ENCODE measurements around the gene LPAR2. TPM values are rescaled to one million over a fixed set of nuclear protein-coding genes. Genes with fewer than 3 reads are reported as not detected.
A peak's percentile ranks its signal among the peaks of the same experiment; 100 is the strongest.

LPAR2 gene
- total and polyA plus RNA-seq, 2 donors (not counting 3 experiments of a cell fraction or from before 2014, with no cell fraction given), result 4.7 to 5.0 TPM

- CTCF ChIA-PET, result interaction anchor here (1.4 kb wide), 1 partner anchor 15 kb away, joined by 4 read pairs; no protein-coding TSS in a partner anchor
- peaks cover 3 to 20% of the 10 kb centered on the region in 2 experiments for H3K36me3 ChIP-seq (ENCODE audit: control insufficient read depth in 2 of 2, extremely low read depth in 1 of 2, insufficient read depth in 2 of 2, low read length in 2 of 2)
- H3K9me3 ChIP-seq (replicated peaks; ENCODE audit: control insufficient read depth, insufficient read depth, low read length), result no peaks in the 10 kb centered on the region
- dilution Hi-C loops (cut with MboI; ENCODE audit: extremely low pct_ligation_motif_present, low sequenced_read_pairs), result no loop called here
- H3K79me2 ChIP-seq (ENCODE audit: control insufficient read depth, insufficient read depth, low read length), result no peaks in the 10 kb centered on the region
- no peak overlapping the region for H3K9ac ChIP-seq (replicated peaks; ENCODE audit: extremely low read depth, insufficient read depth, low read length)
- no peak for TF ChIP-seq EZH2 (IDR thresholded peaks at IDR 0.05; ENCODE audit: borderline replicate concordance, low read depth, low read length, severe bottlenecking)
- no peak for TF ChIP-seq MAX (IDR thresholded peaks at IDR 0.05; ENCODE audit: insufficient read depth, insufficient read length)
- TF ChIP-seq MYC (IDR thresholded peaks at IDR 0.05; ENCODE audit: low read depth, low read length), result no peak
- TF ChIP-seq FOS (IDR thresholded peaks at IDR 0.05; ENCODE audit: borderline replicate concordance, insufficient read depth, low read length), result no peak
- TF ChIP-seq GATA2 (IDR thresholded peaks at IDR 0.05; ENCODE audit: insufficient read depth, insufficient read length, low read depth, low read length), result no peak
- no peaks in the 10 kb centered on the region for H4K20me1 ChIP-seq (replicated peaks; ENCODE audit: control insufficient read depth, extremely low read depth, insufficient read depth, low read length)
- no peak overlapping the region for H3K27ac ChIP-seq (ENCODE audit: insufficient read depth, low read depth, low read length)
- no peak overlapping the region for H3K4me2 ChIP-seq (ENCODE audit: insufficient read depth, low read length)
- no peaks in the 10 kb centered on the region for H3K4me1 ChIP-seq (ENCODE audit: control insufficient read depth, extremely low read depth, insufficient read depth, low read length)
- H3K27me3 ChIP-seq (ENCODE audit: control insufficient read depth in 2 of 2, insufficient read depth in 2 of 2, low read length in 2 of 2), result no peaks in the 10 kb centered on the region
- BruUV-seq (replicated peaks), result no TSS peak
- intact Hi-C loops (cut with micrococcal nuclease), result no loop called here
- H3K4me3 ChIP-seq (replicated peaks in 1 of 3; ENCODE audit: insufficient read depth in 1 of 3, low read depth in 1 of 3, low read length in 3 of 3), result no peak overlapping the region
- no peaks in the 10 kb centered on the region for H3K9me1 ChIP-seq (replicated peaks; ENCODE audit: control insufficient read depth, extremely low read depth, insufficient read depth, low read length)
- DNase-seq (ENCODE audit: low read depth, low spot score), result no peak
- H2AFZ ChIP-seq (ENCODE audit: low read depth, low read length), result no peak overlapping the region
- no peak for FAIRE-seq
- POLR2A ChIA-PET, result no interaction called here
Observed at GRCh38 chr19:19635313-19635702, 7.3 kb upstream of the LPAR2 start.

GRCh38 chr19:19634516-19635312 is 6.7 kb upstream of the LPAR2 start:
- no peak overlapping the region for H2AFZ ChIP-seq (ENCODE audit: low read depth, low read length)
- BruUV-seq (replicated peaks), result TSS peak; percentile 16

More at GRCh38 chr19:19634516-19635312, 6.7 kb upstream of the LPAR2 start:
- H3K4me3 ChIP-seq (replicated peaks in 1 of 3; ENCODE audit: insufficient read depth in 1 of 3, low read depth in 1 of 3, low read length in 3 of 3), result no peak overlapping the region
- no peak overlapping the region for H3K9ac ChIP-seq (replicated peaks; ENCODE audit: extremely low read depth, insufficient read depth, low read length)
- H3K27me3 ChIP-seq (ENCODE audit: control insufficient read depth in 2 of 2, insufficient read depth in 2 of 2, low read length in 2 of 2), result no peaks in the 10 kb centered on the region
- no peak overlapping the region for H3K4me2 ChIP-seq (ENCODE audit: insufficient read depth, low read length)
- H3K79me2 ChIP-seq (ENCODE audit: control insufficient read depth, insufficient read depth, low read length), result no peaks in the 10 kb centered on the region
- ChIA-PET POLR2A (no interaction called here), CTCF (interaction anchor here (1.4 kb wide), 1 partner anchor 14 kb away, joined by 4 read pairs; no protein-coding TSS in a partner anchor)
- H3K9me1 ChIP-seq (replicated peaks; ENCODE audit: control insufficient read depth, extremely low read depth, insufficient read depth, low read length), result no peaks in the 10 kb centered on the region
- H3K27ac ChIP-seq (ENCODE audit: insufficient read depth, low read depth, low read length), result no peak overlapping the region
- H3K9me3 ChIP-seq (replicated peaks; ENCODE audit: control insufficient read depth, insufficient read depth, low read length), result no peaks in the 10 kb centered on the region
- H3K36me3 ChIP-seq (ENCODE audit: control insufficient read depth in 2 of 2, extremely low read depth in 1 of 2, insufficient read depth in 2 of 2, low read length in 2 of 2), result peaks cover 3 to 18% of the 10 kb centered on the region in 2 experiments
- H3K4me1 ChIP-seq (ENCODE audit: control insufficient read depth, extremely low read depth, insufficient read depth, low read length), result no peaks in the 10 kb centered on the region
- intact Hi-C loops (cut with micrococcal nuclease), result no loop called here
- H4K20me1 ChIP-seq (replicated peaks; ENCODE audit: control insufficient read depth, extremely low read depth, insufficient read depth, low read length), result no peaks in the 10 kb centered on the region
- dilution Hi-C loops (cut with MboI; ENCODE audit: extremely low pct_ligation_motif_present, low sequenced_read_pairs), result no loop called here
- TF ChIP-seq JUN (IDR thresholded peaks at IDR 0.05; ENCODE audit: borderline replicate concordance, insufficient read depth, insufficient read length, low read depth), result no peak
- no peak for FAIRE-seq
- no peak for DNase-seq (ENCODE audit: low read depth, low spot score)

All from endothelial cell of umbilical vein (primary cell).